H1 (cell line): Measurements from ENCODE around the gene CC2D1B. TPM values are rescaled to one million over a fixed set of nuclear protein-coding genes. Genes with fewer than 3 reads are reported as not detected.

Experiments used
- BCL11A ChIP-seq, 2 experiments: IDR thresholded peaks; one replicate each; pipeline ENCODE4 v1.6.1; 2011; ENCODE audit warnings: low read depth in 2 of 2, low read length in 2 of 2, mild to moderate bottlenecking in 2 of 2
- EP300 ChIP-seq, 2 experiments: IDR thresholded peaks; 1 replicate in 1 of 2; 2 replicates in 1 of 2; pipeline ENCODE4 v1.6.1; 2011 to 2012; ENCODE audit warnings: low read depth in 2 of 2, low read length in 2 of 2, mild to moderate bottlenecking in 2 of 2, borderline replicate concordance in 1 of 2, inconsistent platforms in 1 of 2, moderate library complexity in 1 of 2
- USF2 ChIP-seq: IDR thresholded peaks from 2 replicates; pipeline ENCODE4 v1.6.1; 2011; ENCODE audit warnings: low read length, improper control_type of control experiment
- polyA plus RNA-seq, 7 experiments: library from polyadenylated mRNA; depleted of rRNA in 3 of 7; stranded (reverse) in 5 of 7; unstranded in 2 of 7; fragments of >200 nt in 5 of 7; fragments of 200-250 nt in 2 of 7; gene quantifications; 1 replicate in 5 of 7; 2 replicates in 1 of 7; 4 replicates in 1 of 7; pipeline versions ENCODE4 v1.2.1 to v1.2.3, GENCODE V29; 2011 to 2013; ENCODE audit warnings: missing spikeins in 2 of 7, mixed read lengths in 2 of 7
- total RNA-seq: library from RNA; stranded (reverse); fragmentation: NEBNext Ultra II Directional; extraction: Animal tissue kit (Norgen Biotek cat#: 25700); gene quantifications from 2 replicates; pipeline ENCODE4 v1.2.1, GENCODE V29; 2021

CC2D1B gene
- total and polyA plus RNA-seq, 2 of the 8 experiments (the other 6 are each of a cell fraction or from before 2014, with no cell fraction given), result 7.4 to 13.1 TPM

- TF ChIP-seq USF2 (no peak), EP300 (IDR thresholded peaks at IDR 0.05; ENCODE audit: borderline replicate concordance in 1 of 2, low read depth in 2 of 2, low read length in 2 of 2) (no peak), BCL11A (IDR thresholded peaks at IDR 0.05; ENCODE audit: low read depth in 2 of 2, low read length in 2 of 2) (no peak)
- TF ChIP-seq, all 59 proteins: peak for 0
These were observed 22.0 kb downstream of the CC2D1B start (continued) for GRCh38 chr1:52343979-52344378.
